ENCODE measurements around the gene WNT8B.

Gene WNT8B

DNA sequence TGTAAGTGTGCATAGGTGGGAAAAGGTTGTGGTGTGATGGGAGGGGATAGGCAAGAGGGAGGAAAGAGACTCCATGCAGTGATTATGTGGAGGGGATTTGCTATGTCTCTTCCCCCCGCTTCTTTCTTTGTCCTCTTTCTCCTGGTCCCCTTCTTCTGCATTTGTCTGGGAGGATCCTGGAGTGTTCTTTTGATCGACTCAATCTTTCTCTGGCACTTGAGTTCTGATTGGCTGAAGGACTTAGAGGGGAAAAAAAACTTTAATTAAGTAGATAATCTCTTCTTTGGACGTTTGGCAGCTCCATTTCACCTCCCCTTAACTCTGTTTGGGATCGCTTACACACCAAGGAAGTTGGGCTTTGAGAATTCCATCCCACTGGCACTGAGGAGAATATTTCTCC is at the start of gene WNT8B:
TSS of gene WNT8B (plus strand) at position 301 of the 400 bp plus-strand sequence. CDS start 160 bp downstream, outside the sequence.
- no peak for FAIRE-seq

- FAIRE-seq: no peak
These were observed 49.6 kb upstream of the WNT8B start for GRCh38 chr10:100413173-100413572.

DNA sequence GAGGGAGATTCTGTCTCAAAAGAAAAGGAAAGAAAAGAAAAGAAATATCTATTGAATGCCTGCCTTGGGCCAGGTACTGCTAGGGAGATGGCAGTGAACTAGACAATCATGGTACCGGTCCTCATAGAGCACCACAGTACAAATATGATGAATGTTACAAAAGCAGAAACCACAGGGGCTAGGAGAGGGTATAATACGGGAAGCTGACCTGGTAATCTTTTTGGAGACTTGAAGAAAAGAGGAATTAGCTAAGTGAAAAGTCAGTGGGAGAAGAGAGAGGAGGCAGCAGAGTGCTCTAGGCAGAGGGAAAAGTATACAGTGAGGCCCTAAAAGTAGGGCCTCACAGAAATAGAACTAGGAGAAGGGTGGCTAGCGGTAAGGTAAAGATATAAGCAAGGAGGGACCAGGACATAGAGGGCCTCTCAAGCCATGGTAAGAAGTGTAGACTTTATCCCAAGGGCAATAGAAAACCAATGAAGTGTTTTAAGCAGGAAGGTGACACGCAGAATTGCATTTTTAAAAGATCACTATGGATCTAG is 42.8 kb upstream of the WNT8B start:
- no peak for FAIRE-seq

- no peak for FAIRE-seq
These were observed 35.4 kb upstream of the WNT8B start for GRCh38 chr10:100427374-100427773.

DNA sequence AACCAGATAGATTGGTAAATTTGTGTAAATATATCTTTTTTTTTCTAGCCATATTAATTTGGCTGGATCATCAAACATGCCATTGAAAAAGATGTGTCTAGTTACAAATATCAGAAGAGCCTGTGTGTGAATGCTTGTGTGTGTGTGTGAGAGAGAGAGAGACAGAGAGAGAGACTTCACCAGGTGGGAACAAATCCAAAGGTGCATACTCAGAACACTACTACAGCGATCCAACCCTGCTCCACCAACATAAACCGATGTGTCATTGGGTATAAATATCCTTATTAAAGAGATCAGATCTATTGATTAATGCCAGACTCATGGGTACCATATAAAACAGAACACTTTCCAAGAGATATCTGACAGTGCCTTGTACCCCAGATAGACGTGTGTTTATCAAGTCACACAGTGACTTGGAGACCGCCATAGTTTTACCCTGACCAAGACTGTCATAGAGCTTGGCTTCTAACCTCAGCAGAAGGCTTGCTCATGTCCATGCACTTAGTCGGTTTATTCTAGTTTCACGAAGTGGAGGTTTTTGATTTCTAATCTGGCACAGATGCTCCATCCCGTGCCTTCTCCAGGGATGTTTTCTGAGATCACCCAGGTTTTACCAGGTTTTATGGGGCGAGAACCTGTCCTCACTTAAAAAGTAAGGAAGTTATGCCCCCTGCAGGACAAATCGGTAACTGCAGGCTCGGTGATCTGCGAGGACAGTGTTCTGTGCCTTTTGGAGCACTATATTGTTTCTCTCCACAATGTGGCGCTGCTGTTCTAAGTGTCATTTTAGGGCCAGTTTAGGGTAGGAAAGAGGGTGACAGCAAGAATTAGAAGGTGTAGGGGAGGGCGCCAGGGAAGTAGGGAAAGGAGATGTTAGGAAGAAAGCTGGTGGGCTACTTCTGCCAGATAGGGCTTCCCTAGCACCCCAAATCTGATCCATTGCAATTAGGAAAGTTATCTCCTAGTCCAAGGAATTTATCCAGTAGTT is 29.3 kb upstream of the WNT8B start:
- peak; percentile 97 for FAIRE-seq

- no peak for FAIRE-seq
These were observed 26.6 kb upstream of the WNT8B start for GRCh38 chr10:100436255-100436654.

GRCh38 chr10:100438674-100439315 is 24.0 kb upstream of the WNT8B start:
- FAIRE-seq: no peak

GRCh38 chr10:100442548-100442947 is 20.3 kb upstream of the WNT8B start:
- no peak for FAIRE-seq

GRCh38 chr10:100446130-100446761 is 16.6 kb upstream of the WNT8B start:
- FAIRE-seq: no peak

- no peak for FAIRE-seq
These were observed 15.1 kb upstream of the WNT8B start for GRCh38 chr10:100447663-100448062.

DNA sequence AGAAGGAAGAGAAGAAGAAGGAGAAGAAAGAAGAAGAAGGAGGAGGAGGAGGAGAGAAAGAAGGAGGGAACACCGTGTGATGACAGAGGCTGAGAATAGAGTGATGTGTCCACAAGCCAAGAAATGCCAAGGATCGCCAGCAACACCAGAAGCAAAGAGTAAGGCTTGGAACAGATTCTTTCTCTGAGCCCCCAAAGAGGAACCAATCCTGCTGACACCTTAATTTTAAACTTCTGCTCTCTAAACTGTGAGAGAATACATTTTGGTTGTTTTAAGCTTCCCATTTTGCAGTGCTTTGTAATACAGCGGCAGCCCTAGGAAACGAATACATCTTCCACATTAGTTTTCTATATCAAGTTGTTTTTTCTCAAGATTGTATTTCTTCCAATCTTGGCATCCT is 13.9 kb upstream of the WNT8B start:
- FAIRE-seq: no peak

GRCh38 chr10:100468322-100468721 is 5.5 kb downstream of the WNT8B start:
- FAIRE-seq: no peak

DNA sequence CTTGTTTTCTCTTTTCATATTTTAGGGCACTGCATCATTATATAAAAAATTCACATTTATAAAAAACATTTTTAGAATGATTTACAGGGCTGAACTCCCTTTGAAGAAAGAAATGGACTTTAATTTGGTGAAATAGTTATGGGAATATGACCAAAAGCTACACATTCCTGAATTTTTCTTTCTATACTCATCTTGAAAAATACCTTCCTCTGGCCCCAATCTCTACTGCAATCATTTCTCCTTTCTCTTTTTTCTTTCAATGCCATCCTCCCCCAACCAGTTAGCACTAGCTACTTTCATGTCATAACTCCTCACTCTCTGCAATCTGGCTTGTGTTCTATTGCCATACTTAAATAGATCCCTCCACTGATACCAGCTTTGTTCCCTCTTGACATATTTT is 6.2 kb downstream of the WNT8B start:
- FAIRE-seq: no peak

DNA sequence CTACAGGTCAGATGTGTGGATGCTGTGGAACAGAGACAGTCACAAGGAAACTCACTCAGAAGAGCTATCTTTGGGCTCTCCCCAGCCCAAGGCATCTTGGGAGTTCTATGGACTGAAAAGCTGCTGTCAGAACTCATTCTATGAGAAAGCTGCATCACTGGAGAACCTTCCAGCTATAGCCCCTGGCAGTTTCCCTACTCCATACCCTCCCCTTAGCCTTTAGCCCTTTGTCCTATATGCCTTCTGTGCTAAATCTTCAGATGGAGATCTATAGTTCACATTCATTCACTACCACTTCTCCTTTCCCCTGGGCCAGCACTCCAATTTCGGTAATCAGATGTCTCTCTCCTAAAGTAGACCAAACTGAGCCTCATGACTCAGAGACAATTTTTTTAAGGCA is 6.9 kb downstream of the WNT8B start:
- FAIRE-seq: no peak

DNA sequence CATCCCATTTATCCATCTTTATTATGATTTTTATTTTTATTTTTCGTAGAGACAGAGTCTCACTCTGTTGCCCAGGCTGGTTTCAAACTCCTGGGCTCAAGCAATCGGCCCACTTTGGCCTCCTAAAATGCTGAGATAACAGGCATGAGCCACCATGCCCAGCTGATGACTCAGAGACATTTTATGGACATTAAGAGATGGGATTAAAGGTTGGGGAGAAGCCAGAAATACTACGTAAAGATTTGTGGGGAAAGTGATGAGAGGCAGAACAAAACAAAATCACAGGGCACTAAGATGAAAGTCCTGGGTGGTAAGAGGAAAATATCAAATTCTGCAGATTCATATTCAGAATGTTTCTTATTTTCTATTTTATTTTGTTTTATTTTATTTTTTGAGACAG is 7.6 kb downstream of the WNT8B start:
- FAIRE-seq: no peak

DNA sequence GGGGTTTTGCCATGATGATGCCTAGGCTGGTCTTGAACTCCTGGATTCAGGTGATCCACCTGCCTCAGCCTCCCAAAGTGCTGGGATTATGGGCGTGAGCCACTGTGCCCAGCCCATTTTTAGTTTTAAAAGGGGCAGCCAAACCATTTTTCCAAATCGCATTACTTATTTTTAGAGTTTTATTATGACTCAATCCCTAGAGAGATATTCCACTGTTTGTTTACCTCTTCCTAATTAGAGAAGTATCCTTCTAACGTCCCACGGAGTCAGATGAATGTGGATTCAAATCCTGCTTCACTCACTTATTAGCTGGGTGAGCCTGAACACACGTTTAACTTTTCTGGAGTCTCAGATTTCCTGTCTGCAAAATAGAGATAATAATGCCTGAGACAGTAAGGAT is 15.2 kb downstream of the WNT8B start:
- FAIRE-seq: no peak

DNA sequence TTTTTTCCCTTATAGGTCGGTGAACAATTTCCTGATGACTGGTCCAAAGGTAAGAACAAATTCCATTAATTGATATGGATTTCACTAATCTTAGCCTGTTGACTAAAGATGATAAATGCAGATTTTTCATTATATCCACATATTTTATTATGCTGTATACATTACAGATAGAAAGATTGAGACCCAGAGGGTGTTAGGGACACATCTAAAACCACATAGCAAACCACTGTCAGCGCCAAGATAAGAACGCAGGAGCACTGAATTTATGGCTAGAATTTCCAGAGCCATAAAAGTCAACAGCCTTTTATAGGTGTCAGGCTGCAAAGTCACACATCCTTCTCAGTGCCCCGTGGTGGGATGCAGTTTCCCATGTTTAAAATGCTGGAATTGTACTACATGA is 16.2 kb downstream of the WNT8B start:
- no peak for FAIRE-seq

DNA sequence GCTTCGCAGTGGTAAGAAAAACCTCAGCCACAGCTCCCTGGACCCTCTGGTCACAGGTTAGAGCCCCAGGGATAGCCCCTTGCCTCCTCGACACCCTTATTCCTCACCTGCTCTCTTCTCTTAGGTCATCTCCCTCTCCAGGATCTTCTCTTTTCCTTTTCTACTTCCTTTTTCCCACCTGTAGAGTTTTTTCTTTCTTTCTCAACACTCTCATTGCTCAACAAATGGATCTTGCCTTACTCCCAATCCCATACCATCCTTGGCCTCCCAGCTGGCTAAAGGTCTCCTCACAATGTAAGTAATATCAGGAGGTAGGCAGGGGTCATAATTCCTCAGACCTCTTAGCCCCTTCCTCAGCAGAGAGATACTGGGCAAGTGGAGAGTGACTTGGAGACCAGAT is 17.2 kb downstream of the WNT8B start:
- no peak for FAIRE-seq

- FAIRE-seq: peak; percentile 88
These were observed 18.8 kb downstream of the WNT8B start for GRCh38 chr10:100481462-100482081.

DNA sequence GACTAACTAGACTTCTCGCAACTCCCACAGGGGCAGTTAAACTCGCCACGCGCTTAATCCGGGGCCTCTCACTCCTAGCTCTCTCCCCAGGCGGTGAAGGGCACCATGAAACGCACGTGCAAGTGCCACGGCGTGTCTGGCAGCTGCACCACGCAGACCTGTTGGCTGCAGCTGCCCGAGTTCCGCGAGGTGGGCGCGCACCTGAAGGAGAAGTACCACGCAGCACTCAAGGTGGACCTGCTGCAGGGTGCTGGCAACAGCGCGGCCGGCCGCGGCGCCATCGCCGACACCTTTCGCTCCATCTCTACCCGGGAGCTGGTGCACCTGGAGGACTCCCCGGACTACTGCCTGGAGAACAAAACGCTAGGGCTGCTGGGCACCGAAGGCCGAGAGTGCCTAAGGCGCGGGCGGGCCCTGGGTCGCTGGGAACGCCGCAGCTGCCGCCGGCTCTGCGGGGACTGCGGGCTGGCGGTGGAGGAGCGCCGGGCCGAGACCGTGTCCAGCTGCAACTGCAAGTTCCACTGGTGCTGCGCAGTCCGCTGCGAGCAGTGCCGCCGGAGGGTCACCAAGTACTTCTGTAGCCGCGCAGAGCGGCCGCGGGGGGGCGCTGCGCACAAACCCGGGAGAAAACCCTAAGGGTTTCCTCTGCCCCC is 19.5 kb downstream of the WNT8B start:
- FAIRE-seq: no peak

DNA sequence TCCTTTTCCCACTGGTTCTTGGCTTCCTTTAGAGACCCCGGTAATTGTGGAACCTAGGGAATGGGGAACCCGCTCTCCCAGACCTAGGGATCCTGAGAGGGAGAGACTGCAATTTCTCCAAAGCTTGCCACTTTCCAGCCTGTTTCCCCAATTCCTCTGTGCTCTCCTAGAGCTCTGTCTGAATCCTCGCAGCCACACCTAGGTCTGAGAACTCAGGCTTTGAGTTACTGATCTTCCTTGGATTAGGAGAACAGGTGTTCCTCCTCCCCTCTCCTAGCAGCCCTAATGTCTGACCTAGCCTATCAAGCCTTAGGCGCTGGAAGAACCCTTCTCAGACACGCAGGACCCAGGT is 20.0 kb downstream of the WNT8B start:
- no peak for FAIRE-seq

DNA sequence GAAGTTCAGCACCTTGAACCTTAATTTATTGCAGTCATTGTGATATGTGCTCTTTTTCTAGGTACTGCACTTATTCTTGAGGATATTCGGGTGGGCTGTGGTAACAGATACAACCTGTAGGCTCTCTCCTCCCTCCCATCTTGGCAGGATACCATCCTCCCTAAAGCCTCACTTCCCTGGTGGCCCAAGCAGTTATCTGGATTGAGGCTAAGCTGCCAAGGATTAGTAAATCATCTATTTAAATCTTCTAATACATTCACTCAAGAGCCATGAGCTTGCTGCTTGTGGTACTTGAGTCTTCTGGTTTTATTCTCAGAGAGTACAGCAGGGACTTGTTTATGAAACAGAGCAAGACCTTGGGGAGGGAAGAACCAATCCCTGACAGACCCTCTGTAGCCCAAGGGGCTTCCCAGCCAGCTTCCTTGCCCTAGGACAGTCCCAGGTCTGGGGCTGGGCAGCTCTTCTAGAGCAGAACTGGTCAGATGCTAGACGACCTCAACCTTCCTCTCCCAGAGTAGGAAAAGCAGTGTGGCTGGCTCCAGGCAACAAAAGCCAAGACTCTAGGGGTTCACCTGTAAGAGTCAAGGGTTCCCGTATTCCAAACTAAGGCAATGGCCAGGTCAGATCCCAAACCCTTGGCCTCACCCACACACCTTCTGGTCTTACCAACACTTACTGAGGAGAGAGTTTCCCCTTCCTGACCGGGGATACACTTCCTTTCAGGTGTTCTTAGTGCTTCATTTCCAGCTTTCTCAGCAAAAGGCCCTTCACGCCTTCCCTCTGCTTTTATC is 21.3 kb downstream of the WNT8B start:
- no peak for FAIRE-seq

Measured in islet of Langerhans (tissue), 1 donor.